ENCODE data around the gene STX1B.

The STX1B gene

GRCh38 chr16:30992931-30993816, 17.3 kb downstream of the STX1B start:
- DNase-seq = no peak

GRCh38 chr16:30992276-30992780, 18.1 kb downstream of the STX1B start:
- DNase-seq = no peak

GRCh38 chr16:30991052-30991451, 19.4 kb downstream of the STX1B start:
- DNase-seq = no peak

- no peak for DNase-seq
Observed at GRCh38 chr16:30990105-30990504, 20.3 kb downstream of the STX1B start.

GRCh38 chr16:30989469-30990047, 20.9 kb downstream of the STX1B start:
- DNase-seq = no peak

GRCh38 chr16:30987581-30988190, 22.8 kb downstream of the STX1B start:
- DNase-seq = no peak

GRCh38 chr16:30986129-30986991, 24.1 kb downstream of the STX1B start:
- DNase-seq = no peak

GRCh38 chr16:30985401-30986128, 24.9 kb downstream of the STX1B start:
- peak; percentile 72 for DNase-seq

GRCh38 chr16:30984669-30985400, 25.6 kb downstream of the STX1B start, which contains the start of gene HSD3B7:
Gene HSD3B7 (plus strand): TSS chr16:30985207. CDS start chr16:30985659, 452 bp downstream.
- DNase-seq = peak; percentile 74

GRCh38 chr16:30983898-30984610, 26.4 kb downstream of the STX1B start:
- no peak for DNase-seq

GRCh38 chr16:30983289-30983889, 27.0 kb downstream of the STX1B start:
- DNase-seq = no peak

GRCh38 chr16:30982548-30983288, 27.7 kb downstream of the STX1B start:
- DNase-seq = no peak

- DNase-seq = no peak
Observed at GRCh38 chr16:30980959-30981358, 29.5 kb downstream of the STX1B start.

- DNase-seq = no peak
Observed at GRCh38 chr16:30980434-30980833, 30.0 kb downstream of the STX1B start.

- no peak for DNase-seq
Observed at GRCh38 chr16:30980023-30980371, 30.4 kb downstream of the STX1B start.

- no peak for DNase-seq
Observed at GRCh38 chr16:30979170-30980022, 31.0 kb downstream of the STX1B start.

- DNase-seq = no peak
Observed at GRCh38 chr16:30977502-30977901, 32.9 kb downstream of the STX1B start.

- DNase-seq = no peak
Observed at GRCh38 chr16:30976486-30976885, 34.0 kb downstream of the STX1B start.

Data from NCI-H774 (cell line).